ENCODE results near the gene NIP7. TPM values are rescaled to one million over a fixed set of nuclear protein-coding genes. Genes with fewer than 3 reads are reported as not detected.

NIP7 gene
- total and polyA plus RNA-seq, 2 experiments from 2014 or later: 30.4 to 47.4 TPM

- peaks cover 3% of the 10 kb centered on the region; the same call in 1 of the 2 replicates for H3K79me2 ChIP-seq (replicated peaks; ENCODE audit: insufficient read depth)
- H3K9me2 ChIP-seq (ENCODE audit: insufficient read depth): no peaks in the 10 kb centered on the region
- no peak for ATAC-seq
- peaks cover 4% of the 10 kb centered on the region for H4K20me1 ChIP-seq (replicated peaks; ENCODE audit: insufficient read depth)
- no peaks in the 10 kb centered on the region for H3K27me3 ChIP-seq (ENCODE audit: insufficient read depth)
- H3K27ac ChIP-seq (ENCODE audit: low read depth): no peak overlapping the region
- H3K4me1 ChIP-seq (ENCODE audit: insufficient read depth): no peaks in the 10 kb centered on the region
- no peak overlapping the region for H3K4me2 ChIP-seq
- H3K9me3 Mint-ChIP-seq: no peaks in the 10 kb centered on the region
- DNase-seq (ENCODE audit: low spot score): no peak
- no peak overlapping the region for H2AFZ ChIP-seq
- H3K4me3 Mint-ChIP-seq: no peak overlapping the region
- H3K36me3 Mint-ChIP-seq (ENCODE audit: low read depth): peaks cover 44% of the 10 kb centered on the region
- no peak overlapping the region for H3K27ac Mint-ChIP-seq
- TF ChIP-seq JUNB (IDR thresholded peaks at IDR 0.05; ENCODE audit: unreplicated experiment) (no peak), EZH2 (IDR thresholded peaks at IDR 0.05; ENCODE audit: low read depth, unreplicated experiment) (no peak), EZH2phosphoT487 (IDR thresholded peaks at IDR 0.05; ENCODE audit: unreplicated experiment) (no peak), STAT1 (IDR thresholded peaks at IDR 0.05; ENCODE audit: unreplicated experiment) (no peak), ZNF331 (CRISPR knock-in tag; IDR thresholded peaks at IDR 0.05; ENCODE audit: low read depth) (no peak), NANOG (IDR thresholded peaks at IDR 0.05; ENCODE audit: borderline replicate concordance) (no peak)
- peaks cover 50% of the 10 kb centered on the region for H3K36me3 ChIP-seq (ENCODE audit: insufficient read depth)
- no peaks in the 10 kb centered on the region for H3K27me3 Mint-ChIP-seq (ENCODE audit: insufficient read depth, low read depth, poor library complexity)
- no peak overlapping the region for H3K4me3 ChIP-seq
- H3F3A ChIP-seq (replicated peaks; ENCODE audit: low read depth): 0 out of 2 replicates have a peak, but pooled peaks cover 4% of the 10 kb centered on the region
- H3K4me1 Mint-ChIP-seq: no peaks in the 10 kb centered on the region
Observed at GRCh38 chr16:69371564-69371963, 32.0 kb downstream of the NIP7 start.

GRCh38 chr16:69373019-69373418 lies 33.4 kb downstream of the NIP7 start:
- Histone ChIP-seq H4K20me1 (replicated peaks; ENCODE audit: insufficient read depth) (peaks cover 4% of the 10 kb centered on the region), H3K4me1 (ENCODE audit: insufficient read depth) (no peaks in the 10 kb centered on the region), H3K4me3 (no peak overlapping the region), H3K27me3 (ENCODE audit: insufficient read depth) (no peaks in the 10 kb centered on the region), H2AFZ (no peak overlapping the region), H3K4me2 (no peak overlapping the region), H3K36me3 (ENCODE audit: insufficient read depth) (peaks cover 40% of the 10 kb centered on the region), H3K9me2 (ENCODE audit: insufficient read depth) (no peaks in the 10 kb centered on the region), H3K79me2 (replicated peaks; ENCODE audit: insufficient read depth) (peaks cover 3% of the 10 kb centered on the region; the same call in 1 of the 2 replicates), H3K27ac (ENCODE audit: low read depth) (no peak overlapping the region), H3F3A (replicated peaks; ENCODE audit: low read depth) (no peaks in the 10 kb centered on the region)
- Mint-ChIP-seq H3K27ac (no peak overlapping the region), H3K4me1 (no peaks in the 10 kb centered on the region), H3K36me3 (ENCODE audit: low read depth) (peaks cover 37% of the 10 kb centered on the region), H3K4me3 (no peak overlapping the region), H3K27me3 (ENCODE audit: insufficient read depth, low read depth, poor library complexity) (no peaks in the 10 kb centered on the region), H3K9me3 (no peaks in the 10 kb centered on the region)
- ATAC-seq (no peak), DNase-seq (ENCODE audit: low spot score) (no peak)
- TF ChIP-seq ZNF331 (CRISPR knock-in tag; IDR thresholded peaks at IDR 0.05; ENCODE audit: low read depth) (no peak), REST (IDR thresholded peaks at IDR 0.05; ENCODE audit: unreplicated experiment) (no peak), EZH2phosphoT487 (IDR thresholded peaks at IDR 0.05; ENCODE audit: unreplicated experiment) (no peak), POLR2AphosphoS5 (IDR thresholded peaks at IDR 0.05; ENCODE audit: low read depth) (no peak), ETS1 (IDR thresholded peaks at IDR 0.05) (no peak), JUNB (IDR thresholded peaks at IDR 0.05; ENCODE audit: unreplicated experiment) (no peak), CTCF (conservative IDR thresholded peaks at IDR 0.05; ENCODE audit: low read depth in 2 of 2) (no peak), EZH2 (IDR thresholded peaks at IDR 0.05; ENCODE audit: low read depth, unreplicated experiment) (no peak), NANOG (IDR thresholded peaks at IDR 0.05; ENCODE audit: borderline replicate concordance) (no peak), ZNF114 (CRISPR knock-in tag; IDR thresholded peaks at IDR 0.05) (no peak)
